HG03571 (cell line): ENCODE measurements around the gene TRIB2.

ENCODE experiments used
- ATAC-seq: cut with Tn5 transposase; IDR thresholded peaks from one replicate; pipeline ENCODE4 v1.9.1; 2021; ENCODE audit not compliant: unreplicated experiment

Gene TRIB2

GRCh38 chr2:12773586-12774394, 57.1 kb downstream of the TRIB2 start:
- ATAC-seq: no peak

GRCh38 chr2:12774395-12774727, 57.6 kb downstream of the TRIB2 start:
- ATAC-seq: no peak

GRCh38 chr2:12776521-12776961, 59.8 kb downstream of the TRIB2 start:
- ATAC-seq: no peak

- no peak for ATAC-seq
These were observed 61.6 kb downstream of the TRIB2 start for GRCh38 chr2:12778369-12778768.

- no peak for ATAC-seq
These were observed 62.3 kb downstream of the TRIB2 start for GRCh38 chr2:12778811-12779579.

GRCh38 chr2:12781329-12781728, 64.6 kb downstream of the TRIB2 start:
- no peak for ATAC-seq

- ATAC-seq: no peak
These were observed 71.4 kb downstream of the TRIB2 start for GRCh38 chr2:12787891-12788801.

- ATAC-seq: no peak
These were observed 75.2 kb downstream of the TRIB2 start for GRCh38 chr2:12791906-12792305.
